NCI-H2196 (cell line): ENCODE measurements around the gene C1QTNF5.
A peak's percentile ranks its signal among the peaks of the same experiment; 100 is the strongest.

ENCODE experiments used
- DNase-seq: peaks from one replicate; lab custom pipeline; 2025; ENCODE audit not compliant: unreplicated experiment; lab: John Stamatoyannopoulos, UW

Gene C1QTNF5

DNA sequence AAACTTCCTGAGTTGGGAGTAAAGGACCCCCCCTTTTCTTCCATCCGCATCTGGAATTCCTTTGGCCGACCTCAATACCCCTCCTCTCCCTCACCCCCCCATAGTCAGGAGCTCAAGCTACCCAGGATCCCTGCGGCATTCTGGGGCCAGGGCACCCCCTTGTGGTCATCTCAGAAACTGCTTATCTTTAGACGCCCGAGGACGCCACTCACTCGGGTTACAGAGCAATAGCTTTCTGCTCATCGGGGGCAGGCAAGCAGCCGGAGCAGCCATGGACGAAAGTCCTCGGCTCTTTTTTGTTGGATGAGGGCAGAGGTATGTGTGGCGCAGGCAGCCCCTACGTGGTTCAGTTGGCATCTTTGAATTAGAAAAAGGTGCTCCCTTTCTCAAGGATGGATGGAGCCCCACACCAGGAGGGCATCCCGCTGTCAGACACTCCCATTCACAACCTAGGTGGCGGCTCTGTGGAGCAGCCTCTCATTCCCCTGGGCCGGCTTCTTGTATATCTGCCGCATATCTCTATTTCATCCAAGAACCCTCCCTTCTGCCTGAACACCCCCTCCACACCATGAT is 2.3 kb downstream of the C1QTNF5 start:
- DNase-seq = peak; percentile 64

DNA sequence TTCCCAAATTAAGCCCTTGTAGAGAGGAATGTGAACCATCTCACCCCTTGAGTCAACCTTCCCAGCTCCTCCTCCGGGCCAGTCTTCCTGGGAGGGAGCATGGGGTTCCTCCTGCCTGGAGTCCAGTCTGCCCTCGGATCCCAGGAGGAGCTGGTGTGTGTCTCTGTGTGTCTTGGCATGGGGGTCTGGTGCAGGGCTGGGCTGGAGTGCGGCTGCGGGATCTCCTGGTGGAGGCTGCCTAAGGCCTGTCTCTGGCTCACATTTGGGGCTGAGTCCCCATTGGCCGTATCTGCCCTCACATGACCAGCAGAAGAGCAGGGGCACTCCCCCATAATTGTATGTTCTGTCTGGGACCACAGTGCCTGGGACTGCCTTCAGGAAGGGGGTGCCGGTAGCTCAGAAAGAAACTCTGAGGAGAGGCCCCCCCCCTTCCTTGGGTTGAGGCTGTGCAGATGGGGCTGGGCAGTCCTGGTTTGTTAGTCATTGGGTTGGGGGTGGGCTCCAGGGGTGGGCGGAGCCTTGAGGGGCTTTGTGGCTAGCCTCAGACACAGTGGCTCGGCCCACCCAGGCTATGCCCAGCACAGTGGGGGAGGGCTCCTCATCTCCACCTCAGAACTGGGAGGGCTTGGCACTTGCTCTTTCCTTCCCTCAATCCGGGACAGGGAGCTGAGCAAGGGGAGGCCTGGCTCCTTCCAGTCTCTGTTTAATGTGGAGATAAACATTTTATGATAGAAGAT is 2.9 kb downstream of the C1QTNF5 start:
- DNase-seq = no peak

DNA sequence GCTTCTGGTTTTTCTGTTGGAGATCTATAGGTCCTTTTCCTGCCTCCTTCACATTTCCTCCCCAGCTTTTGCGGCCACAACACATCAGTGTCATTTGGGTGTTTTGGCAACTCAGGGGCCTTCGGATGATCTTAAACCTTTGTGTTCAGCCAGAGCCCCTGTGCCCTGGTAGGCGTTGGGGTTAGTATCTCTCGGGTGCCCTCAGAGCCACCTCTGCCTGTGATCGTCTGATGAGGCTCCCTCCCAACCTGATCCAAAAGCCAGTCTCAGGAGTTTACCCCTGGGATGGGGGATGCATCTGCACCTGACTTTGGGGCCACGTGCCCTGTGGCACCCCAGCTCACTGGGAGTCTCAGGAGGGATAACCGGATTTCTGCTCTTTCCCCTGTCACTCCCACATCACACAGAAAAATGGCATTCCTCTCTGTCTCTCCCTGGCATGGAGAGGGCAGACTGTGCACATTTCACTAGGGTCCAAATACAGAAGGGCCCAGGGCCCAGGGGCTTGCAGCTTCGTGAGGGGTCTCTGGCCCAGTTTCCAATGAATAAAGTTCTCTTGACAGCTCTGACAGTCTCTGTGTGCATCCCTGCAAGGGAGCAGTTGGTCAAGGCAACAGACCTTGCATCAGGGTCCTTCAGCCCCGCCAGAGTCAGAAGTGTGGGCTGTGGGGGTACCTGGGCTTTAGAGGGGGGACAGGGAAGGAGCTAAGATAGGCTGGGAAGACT is 3.8 kb downstream of the C1QTNF5 start:
- DNase-seq = no peak

DNA sequence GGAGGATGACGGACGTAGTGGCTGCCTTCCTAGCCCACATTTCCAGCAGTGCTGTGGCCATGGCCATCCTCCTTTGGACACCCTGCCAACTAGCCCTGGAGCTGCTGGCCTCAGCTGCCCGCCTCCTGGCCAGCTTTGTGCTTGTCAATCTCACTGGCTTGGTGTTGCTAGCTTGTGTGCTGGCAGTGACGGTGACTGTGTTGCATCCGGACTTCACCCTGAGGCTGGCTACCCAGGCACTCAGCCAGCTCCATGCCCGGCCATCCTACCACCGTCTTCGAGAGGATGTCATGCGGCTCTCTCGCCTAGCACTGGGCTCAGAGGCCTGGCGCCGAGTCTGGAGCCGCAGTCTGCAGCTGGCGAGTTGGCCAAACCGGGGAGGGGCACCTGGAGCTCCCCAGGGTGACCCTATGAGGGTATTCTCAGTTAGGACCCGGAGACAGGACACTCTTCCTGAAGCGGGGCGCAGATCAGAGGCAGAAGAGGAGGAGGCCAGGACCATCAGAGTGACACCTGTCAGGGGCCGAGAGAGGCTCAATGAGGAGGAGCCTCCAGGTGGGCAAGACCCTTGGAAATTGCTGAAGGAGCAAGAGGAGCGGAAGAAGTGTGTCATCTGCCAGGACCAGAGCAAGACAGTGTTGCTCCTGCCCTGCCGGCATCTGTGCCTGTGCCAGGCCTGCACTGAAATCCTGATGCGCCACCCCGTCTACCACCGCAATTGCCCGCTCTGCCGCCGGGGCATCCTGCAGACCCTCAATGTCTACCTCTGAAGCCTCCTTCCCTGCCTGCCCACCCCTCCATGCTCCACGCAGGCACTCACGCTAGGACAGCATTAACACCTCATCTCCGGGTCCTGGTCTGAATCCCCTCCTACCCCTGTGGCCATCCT is 4.8 kb downstream of the C1QTNF5 start:
- DNase-seq = no peak

DNA sequence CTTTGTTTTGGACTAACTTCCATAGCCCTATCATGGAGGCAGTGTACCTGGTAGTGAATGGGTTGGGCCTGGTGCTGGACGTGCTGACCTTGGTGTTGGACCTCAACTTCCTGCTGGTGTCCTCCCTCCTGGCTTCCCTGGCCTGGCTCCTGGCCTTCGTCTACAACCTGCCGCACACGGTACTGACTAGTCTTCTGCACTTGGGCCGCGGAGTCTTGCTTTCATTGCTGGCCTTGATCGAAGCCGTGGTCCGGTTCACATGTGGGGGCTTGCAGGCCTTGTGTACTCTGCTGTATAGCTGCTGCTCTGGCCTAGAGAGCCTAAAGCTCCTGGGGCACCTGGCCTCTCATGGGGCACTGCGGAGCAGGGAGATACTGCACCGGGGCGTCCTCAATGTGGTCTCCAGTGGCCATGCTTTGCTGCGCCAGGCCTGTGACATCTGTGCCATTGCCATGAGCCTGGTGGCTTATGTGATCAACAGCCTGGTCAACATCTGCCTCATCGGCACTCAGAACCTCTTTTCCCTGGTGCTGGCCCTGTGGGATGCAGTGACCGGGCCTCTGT is 5.5 kb downstream of the C1QTNF5 start:
- no peak for DNase-seq

DNA sequence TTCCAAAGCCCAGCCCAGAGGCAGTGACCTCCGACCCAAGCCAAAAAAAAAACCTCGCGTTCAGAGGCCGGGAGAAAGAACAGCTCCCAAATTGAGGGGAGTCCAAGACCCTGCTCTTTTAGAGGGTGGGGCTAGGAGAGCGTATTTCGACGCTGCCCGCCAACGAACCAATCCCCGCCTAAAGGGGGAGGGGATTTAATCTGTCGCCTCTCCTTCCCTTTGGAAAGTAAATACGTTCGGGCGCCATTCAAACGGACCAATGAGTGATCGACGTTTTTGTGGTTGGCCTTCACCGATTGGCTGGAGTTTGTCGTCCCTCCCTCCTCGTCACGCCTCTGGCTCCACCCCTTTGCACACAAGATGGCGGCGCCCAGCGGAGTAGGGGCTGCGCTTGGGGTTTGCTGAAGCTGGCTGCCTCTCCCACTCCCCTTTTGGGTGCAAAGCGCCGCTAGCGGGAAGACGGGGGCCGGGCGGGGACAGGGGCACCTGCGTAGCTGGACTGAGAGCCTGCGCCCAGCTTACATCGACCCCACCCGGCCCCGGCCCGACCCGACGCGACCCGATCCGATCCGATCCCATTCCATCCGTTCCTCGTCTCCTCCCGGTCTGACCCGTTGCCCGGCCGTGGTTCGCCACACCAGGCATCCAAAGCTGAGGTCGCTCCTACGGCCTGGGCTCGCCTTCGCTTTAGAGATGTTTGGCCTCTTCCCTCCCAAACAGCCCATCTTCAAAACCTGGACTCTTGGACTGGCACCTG is 6.3 kb downstream of the C1QTNF5 start, which contains the start of gene RNF26:
Gene RNF26, plus strand, starts transcription at position 354 of the 757 bp plus-strand sequence. CDS start 596 bp downstream, outside the sequence.
- peak; percentile 99 for DNase-seq

DNA sequence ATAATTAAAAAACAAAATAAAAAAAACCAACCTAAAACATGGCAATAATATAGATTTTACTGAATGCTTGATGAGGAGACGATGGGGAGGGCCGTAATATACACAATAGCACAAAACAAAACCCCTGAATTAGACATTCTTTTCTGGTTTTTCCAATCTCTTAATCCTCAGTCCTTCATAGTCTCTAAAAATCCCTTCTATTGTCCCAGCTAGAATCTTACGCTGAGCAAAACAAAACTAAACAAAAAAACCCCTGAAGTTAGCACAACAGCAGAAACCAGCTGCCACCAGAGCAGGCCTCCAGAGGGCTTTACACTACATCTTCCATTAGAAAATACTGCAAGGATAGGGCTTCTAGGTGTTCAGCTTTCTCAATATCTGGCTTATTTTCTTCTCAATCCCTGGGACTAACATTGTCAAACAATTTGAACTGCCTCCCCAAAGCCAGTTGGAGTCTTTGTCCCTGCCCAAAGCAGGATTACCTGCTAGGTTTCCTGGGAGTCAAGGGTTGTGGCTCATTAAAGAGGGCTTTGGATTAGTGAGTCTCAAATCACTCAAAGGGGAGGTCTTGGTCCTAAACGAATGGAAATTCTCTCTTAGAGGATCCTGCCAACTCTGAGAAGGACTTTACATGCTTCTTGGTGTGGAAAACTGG is 8.4 kb downstream of the C1QTNF5 start:
- DNase-seq = no peak

DNA sequence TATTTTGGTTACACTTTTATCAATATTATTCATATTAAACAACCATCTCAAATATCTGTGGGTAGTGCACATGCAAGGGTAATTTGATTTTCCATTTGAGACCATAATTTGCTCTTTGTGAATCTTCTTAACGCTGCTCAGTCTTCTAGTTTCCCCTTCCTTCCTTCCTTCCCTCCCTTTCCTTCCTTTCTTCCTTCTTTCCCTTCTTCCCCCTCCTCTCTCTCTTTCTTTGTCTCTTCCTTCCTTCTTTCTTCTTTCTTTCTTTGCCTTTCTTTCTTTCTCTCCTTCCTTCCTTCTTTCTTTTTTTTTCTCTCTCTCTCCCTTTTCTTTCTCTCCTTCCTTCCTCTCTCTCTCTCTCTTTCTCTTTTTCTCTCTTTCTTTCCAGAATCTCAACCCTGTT is 10.4 kb downstream of the C1QTNF5 start:
- no peak for DNase-seq

DNA sequence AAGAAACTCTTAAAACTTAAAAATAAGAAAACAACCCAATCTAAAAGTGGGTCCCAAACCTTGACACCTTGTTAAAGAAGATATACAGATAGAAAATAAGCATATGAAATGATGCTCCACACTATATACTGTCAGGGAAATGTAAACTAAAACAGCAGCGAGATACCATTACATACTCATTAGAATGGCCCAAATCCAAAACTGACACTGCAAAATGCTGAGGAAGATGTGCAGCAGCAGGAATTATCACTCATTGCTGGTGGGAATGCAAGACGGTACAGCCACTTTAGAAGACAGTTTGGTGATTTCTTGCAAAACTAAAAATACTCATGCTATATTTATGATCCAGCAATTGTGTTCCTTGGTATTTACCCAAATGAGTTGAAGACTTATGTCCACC is 11.4 kb downstream of the C1QTNF5 start:
- DNase-seq = no peak

DNA sequence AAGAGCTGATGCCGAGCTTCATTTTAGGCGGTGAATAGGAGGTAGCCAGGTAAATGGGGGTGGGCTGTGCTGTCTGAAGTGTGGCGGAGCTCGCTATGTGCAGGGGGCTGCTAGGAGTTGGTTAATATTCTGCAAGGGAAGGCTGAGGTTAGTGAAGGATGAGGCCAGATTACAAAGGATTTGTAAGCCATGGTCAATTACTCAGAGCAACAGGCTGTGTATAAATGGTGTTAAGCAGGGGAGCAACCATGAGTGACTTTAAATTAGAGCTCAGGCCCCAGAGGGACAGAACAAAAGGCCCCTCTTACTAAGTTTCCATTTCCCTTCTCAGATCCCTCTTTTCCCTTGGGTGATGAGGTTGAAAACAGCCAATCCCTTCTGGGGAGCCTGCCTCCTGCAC is 16.5 kb downstream of the C1QTNF5 start:
- DNase-seq = no peak

DNA sequence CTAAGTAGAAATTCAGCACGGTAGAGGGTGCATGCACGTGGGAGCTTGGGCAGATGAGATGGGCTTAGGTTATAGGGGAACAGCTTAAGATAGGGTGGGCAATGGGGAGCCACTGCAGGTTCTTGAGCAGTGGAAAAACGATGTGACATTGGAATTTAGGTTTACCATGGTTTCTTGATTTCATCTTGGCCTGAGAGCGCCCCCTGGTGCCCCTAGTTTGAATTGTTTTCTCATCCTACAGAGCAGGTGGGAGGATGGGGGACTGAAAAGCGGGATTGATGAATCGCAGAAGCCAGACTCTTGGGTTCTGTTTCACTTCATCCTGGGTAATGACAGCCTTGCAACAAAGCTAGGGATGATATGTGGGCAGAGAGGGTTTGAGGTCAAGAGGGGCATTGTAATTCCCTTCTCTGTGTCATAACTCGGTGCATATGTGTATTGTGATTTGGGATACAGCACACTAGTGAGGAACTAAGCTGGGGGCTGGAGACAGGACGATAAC is 17.1 kb downstream of the C1QTNF5 start:
- peak; percentile 66 for DNase-seq

DNA sequence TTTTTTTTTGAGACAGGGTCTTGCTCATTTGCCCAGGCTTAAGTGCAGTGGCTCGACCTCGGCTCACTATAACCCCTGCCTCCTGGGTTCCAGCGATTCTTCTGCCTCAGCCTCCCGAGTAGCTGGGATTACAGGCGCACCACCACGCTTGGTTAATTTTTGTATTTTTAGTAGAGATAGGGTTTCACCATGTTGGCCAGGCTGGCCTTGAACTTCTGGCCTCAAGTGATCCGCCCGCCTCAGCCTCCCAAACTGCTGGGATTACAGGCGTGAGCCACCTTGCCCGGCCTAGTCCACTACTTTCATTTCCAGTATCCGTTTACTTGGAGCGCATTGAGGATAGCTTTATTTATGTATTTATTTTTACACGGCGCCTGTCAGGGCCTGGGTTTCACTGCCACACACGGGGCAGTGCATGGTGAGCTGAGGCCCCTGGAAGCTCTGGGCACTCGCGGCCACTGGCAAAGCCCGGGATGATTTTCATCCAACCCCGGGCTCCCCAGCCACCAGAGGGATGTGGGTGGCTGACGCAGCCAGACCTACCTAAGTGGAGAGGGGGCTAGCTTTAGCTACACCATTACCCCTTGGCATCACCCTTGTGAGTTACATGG is 17.7 kb downstream of the C1QTNF5 start:
- no peak for DNase-seq

DNA sequence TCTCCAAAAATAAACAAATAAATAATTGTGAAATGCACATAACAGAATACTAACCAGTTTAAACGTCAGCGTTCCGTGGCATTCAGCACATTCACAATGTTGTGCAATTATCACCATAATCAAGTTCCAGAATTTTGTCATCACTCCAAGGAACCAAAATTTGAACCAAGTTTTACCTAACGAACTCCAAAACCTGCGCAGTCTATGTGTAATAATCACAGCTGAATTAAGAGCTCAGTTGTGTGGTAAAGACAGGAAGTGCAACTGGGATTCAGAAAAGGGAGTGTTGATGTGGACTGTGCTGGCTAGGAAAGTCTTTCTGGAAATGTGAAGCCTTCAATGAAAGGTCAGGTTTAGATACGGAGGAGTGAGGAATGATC is 18.3 kb downstream of the C1QTNF5 start:
- no peak for DNase-seq

DNA sequence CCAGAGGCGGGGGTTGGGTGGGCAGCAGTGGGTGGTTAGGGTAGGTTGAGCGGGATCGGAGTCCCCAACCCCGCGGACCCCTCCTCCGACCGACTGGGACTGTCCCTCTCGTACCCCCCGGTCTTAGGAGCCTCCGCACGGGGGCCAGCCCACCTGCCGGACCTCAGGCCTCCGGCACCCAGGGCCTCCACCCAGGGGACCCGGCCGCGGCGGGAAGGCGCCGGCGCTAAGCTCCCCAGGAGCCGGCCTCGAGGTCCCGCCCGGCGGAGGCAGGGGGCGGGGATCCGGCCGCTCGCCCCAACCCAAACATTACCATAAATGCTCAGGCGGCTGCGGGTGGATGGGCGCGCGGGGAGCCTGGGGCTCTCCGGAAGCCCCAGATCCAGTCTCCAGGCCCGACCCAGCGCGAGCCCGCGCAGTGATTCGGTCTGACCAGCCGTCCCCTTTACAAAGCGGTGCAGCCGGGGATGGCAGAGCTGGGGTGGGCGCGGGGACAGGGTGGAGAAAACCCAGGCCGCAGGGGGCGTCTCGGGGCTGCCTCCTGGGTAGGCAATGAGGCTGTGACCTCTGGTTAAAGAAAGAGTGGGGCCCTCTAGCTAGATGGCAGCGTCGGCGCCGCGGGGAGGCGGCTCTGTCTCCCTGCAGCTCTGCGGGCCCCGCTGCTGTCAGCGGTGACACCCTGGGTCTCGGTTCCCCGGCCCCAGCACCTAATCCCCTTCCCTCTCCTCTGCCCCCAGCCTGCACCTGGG is 19.7 kb downstream of the C1QTNF5 start:
- DNase-seq = no peak

DNA sequence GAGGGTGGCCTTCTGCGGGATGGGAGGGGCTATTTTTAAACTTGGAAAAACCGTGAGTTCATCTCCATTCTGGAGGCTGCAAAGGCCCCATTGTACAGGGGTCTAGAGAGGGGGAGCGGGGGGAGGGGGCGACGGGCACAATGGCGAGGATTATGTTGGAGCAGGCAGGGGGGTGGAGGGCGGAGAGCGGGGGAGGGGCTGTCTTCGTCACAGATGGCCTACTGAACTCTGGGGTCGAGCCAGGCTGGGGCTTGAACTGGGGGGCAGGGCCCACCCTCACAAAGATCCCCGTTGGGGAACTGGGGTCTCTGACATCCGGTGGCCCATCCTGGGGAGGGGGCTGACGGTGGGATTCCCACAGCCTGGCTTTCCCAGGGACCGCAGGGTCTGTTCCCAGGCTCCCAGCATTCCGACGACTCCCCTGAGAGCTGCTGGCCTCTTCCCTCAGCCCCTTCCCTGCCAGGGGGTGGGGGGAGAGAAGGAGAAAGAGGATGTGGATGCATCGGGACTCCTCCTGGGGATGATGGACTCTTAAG is 20.4 kb downstream of the C1QTNF5 start:
- DNase-seq = no peak

DNA sequence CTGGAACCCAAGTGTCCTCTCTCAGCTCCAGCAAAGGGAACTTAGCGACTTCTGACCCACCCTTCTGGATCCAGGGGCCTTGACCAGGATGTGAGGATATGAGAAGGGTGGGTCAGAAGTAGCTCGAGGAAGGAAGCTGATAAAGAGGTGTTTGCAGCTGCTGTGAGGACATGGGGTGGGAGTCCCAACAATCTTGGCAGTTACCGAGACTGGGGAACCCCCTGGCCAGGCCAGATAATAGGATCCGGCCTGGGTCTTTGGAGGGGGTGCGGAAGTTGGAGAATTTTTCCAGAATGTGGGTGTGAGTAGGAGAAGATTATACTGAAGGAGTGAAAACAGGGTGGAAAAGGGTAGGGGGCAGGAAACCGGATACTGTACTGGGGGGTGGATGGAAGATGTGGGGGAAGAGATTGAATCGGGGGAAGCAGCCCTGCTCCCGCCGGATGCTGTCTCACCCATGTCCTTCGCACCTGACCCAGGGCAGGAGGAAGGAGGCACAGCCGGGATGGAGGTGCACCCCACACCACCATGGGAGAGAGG is 20.9 kb downstream of the C1QTNF5 start:
- DNase-seq = no peak

DNA sequence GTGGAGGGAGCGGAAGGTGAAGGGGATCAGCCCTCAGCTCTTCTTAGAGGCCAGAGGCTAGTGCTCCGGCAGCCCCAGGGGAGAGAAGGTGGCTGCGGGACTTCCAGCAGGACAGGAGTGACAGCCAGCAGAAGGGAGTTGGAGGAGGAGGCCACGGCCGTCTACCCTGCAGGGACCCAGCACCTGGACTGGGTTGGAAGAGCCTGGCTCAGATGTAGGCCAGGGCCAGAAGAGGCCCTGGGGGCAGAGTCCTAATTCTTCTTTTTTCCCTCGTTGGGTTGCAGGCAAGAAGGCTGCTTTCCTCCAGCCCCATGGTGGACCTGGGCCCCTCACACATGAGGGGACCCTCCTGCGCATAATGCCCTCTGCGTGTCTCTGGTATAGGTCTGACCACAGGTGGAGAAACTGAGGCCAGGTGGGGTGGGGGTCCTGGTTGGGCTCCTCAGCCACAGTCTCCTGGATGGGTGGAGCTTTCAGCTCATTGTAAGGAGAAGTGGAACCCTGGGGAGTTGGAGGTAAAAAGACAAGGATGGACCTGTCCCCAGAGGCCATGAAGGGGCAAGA is 21.5 kb downstream of the C1QTNF5 start:
- no peak for DNase-seq
